Mesendoderm (in vitro differentiated cells): Measurements from ENCODE around the gene CORO2B.

Experiments
- DNase-seq: peaks from one replicate; pipeline ENCODE4 v3.0.0; 2013
- H2AK5ac ChIP-seq: 2 replicates; pipeline ENCODE4 v1.6.1; 2013; ENCODE audit warnings: low read length, inconsistent platforms
- H2BK120ac ChIP-seq: 2 replicates; pipeline ENCODE4 v1.6.1; 2013; ENCODE audit warnings: low read depth, mild to moderate bottlenecking, low read length, moderate library complexity, mixed read lengths
- H2BK15ac ChIP-seq: replicated peaks from 2 replicates; pipeline ENCODE4 v1.6.1; 2013; ENCODE audit warnings: low read depth, mild to moderate bottlenecking, moderate library complexity
- H2BK5ac ChIP-seq: 2 replicates; pipeline ENCODE4 v1.6.1; 2013; ENCODE audit warnings: low read length, inconsistent platforms
- H3K18ac ChIP-seq: 2 replicates; pipeline ENCODE4 v1.6.1; 2013; ENCODE audit warnings: mild to moderate bottlenecking, low read length, mixed read lengths
- H3K23ac ChIP-seq: one replicate; pipeline ENCODE4 v1.6.1; 2013; ENCODE audit warnings: low read length
- H3K27ac ChIP-seq: 2 replicates; pipeline ENCODE4 v1.5.1; 2013; ENCODE audit warnings: low read depth, mild to moderate bottlenecking, inconsistent platforms, low read length, moderate library complexity
- H3K27me3 ChIP-seq: 2 replicates; pipeline ENCODE4 v1.6.1; 2013; ENCODE audit warnings: low read length, control low read depth, mild to moderate bottlenecking, inconsistent platforms; ENCODE audit not compliant: insufficient read depth, poor library complexity
- H3K36me3 ChIP-seq: 2 replicates; pipeline ENCODE4 v1.6.1; 2013; ENCODE audit warnings: low read length, inconsistent platforms; ENCODE audit not compliant: control insufficient read depth, insufficient read depth
- H3K4ac ChIP-seq: one replicate; pipeline ENCODE4 v1.6.1; 2013; ENCODE audit warnings: low read depth, mild to moderate bottlenecking, low read length, moderate library complexity
- H3K4me1 ChIP-seq: 2 replicates; pipeline ENCODE4 v1.6.1; 2013; ENCODE audit warnings: low read depth, low read length, inconsistent platforms; ENCODE audit not compliant: control insufficient read depth
- H3K4me2 ChIP-seq: 2 replicates; pipeline ENCODE4 v1.6.1; 2013; ENCODE audit warnings: low read length
- H3K4me3 ChIP-seq: 2 replicates; pipeline ENCODE4 v1.5.1; 2013; ENCODE audit warnings: mild to moderate bottlenecking, low read length
- H3K56ac ChIP-seq: one replicate; pipeline ENCODE4 v1.6.1; 2013; ENCODE audit warnings: low read length
- H3K79me1 ChIP-seq: 2 replicates; pipeline ENCODE4 v1.6.1; 2013; ENCODE audit warnings: low read length, inconsistent platforms
- H3K79me2 ChIP-seq: 2 replicates; pipeline ENCODE4 v1.6.1; 2013; ENCODE audit warnings: mild to moderate bottlenecking, low read length; ENCODE audit not compliant: control insufficient read depth, insufficient read depth
- H3K9ac ChIP-seq: 2 replicates; pipeline ENCODE4 v1.6.1; 2013; ENCODE audit warnings: low read length, inconsistent platforms
- H4K5ac ChIP-seq: one replicate; pipeline ENCODE4 v1.6.1; 2013; ENCODE audit warnings: low read length
- H4K8ac ChIP-seq: one replicate; pipeline ENCODE4 v1.6.1; 2013; ENCODE audit warnings: low read depth, mild to moderate bottlenecking, control low read depth, low read length, moderate library complexity
- whole genome bisulfite sequencing: extraction: QIAGEN DNeasy Blood & Tissue Kit; methylation state at CpG from one replicate; pipeline ENCODE4 v1.1.7; 2013; ENCODE audit warnings: low lambda C conversion rate, missing lambda C conversion rate; ENCODE audit not compliant: insufficient coverage; ENCODE audit errors: extremely low coverage; 5-methylcytosine and 5-hydroxymethylcytosine counted together

Gene CORO2B

DNA sequence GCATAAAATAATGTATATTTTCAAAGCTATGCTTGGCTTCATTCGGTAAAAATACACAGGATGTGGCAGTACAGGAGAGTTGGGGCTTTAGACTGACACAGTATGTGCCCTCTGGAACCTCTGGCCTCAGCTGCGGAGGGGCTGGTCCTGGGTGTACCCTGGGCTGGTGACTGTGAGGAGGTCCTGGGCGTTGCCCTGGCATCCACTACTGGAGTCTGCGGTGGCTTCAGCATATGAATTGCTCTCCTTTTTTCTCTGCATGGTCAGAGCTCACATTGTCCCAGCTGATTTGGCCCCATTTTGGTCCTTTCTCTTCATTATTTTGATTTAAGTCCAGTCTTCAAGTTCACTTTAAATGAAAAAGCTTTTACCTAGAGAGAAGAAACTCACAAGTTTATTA lies 40.5 kb upstream of the CORO2B start:
- Histone ChIP-seq H3K18ac (no peak overlapping the region), H2BK15ac (no peak overlapping the region), H3K4ac (no peak overlapping the region), H3K36me3 (no peaks in the 10 kb centered on the region), H3K79me2 (no peaks in the 10 kb centered on the region), H3K9ac (no peak overlapping the region), H3K4me1 (peaks cover 2% of the 10 kb centered on the region), H3K56ac (no peak overlapping the region), H3K4me3 (no peak overlapping the region), H4K5ac (no peak overlapping the region), H2BK5ac (no peak overlapping the region), H3K23ac (no peak overlapping the region), H3K27ac (no peak overlapping the region), H4K8ac (no peak overlapping the region), H2AK5ac (no peak overlapping the region), H3K4me2 (no peak overlapping the region), H3K27me3 (no peaks in the 10 kb centered on the region), H3K79me1 (no peaks in the 10 kb centered on the region), H2BK120ac (no peak overlapping the region)
- DNase-seq, result no peak
- WGBS, result no CpG with 5 or more reads among the region's 4 CpGs

DNA sequence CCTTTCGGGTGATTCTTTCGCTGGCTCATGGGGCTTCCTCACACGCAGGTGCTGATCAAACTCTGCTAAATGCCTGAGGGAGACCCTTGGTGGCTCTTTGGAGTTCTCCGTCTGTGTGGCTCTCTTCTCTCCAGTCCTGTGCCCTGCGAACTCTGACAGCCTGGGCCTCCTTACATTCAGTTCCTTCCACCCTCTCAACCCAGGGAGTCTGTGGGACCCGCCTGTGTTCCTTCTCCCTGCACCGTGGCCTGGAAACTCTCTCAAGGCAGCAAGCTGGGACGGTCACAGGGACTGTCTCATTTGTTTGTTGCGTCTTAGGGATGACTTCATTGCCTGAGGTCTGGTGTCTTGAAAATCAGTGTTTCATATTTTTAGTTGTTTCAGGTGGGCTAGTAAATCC lies 37.0 kb upstream of the CORO2B start:
- no CpG with 5 or more reads among the region's 9 CpGs for WGBS
- no peaks in the 10 kb centered on the region for H3K36me3 ChIP-seq

DNA sequence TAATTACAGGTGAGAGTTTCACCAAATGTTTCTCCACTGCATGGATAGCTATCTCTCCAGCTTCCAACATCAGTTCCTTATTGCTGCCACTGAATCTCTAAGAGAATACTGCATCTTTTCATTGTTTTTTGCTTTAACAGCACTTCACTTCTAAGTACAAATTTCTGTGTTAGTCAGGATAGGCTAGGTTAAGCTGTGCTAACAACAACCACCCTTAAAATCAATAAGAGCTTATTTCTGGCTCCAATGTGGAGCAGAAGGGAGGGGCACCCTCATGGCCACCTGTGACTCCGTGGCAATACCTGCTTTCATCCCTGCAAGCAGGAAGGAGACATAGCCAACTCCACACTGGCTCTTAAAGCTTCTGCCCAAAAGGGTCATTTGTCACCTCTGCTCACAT lies 36.4 kb upstream of the CORO2B start:
- no peak overlapping the region for H2BK15ac ChIP-seq
- DNase-seq, result no peak
- H3K79me2 ChIP-seq, result no peaks in the 10 kb centered on the region
- no peaks in the 10 kb centered on the region for H3K27me3 ChIP-seq
- WGBS, result no CpG with 5 or more reads among the region's 1 CpG
- H3K4me2 ChIP-seq, result no peak overlapping the region
- H3K4me3 ChIP-seq, result no peak overlapping the region
- no peak overlapping the region for H2BK5ac ChIP-seq
- H2BK120ac ChIP-seq, result no peak overlapping the region
- H3K4ac ChIP-seq, result no peak overlapping the region
- no peak overlapping the region for H3K56ac ChIP-seq
- H3K27ac ChIP-seq, result no peak overlapping the region
- no peak overlapping the region for H2AK5ac ChIP-seq
- no peaks in the 10 kb centered on the region for H3K36me3 ChIP-seq
- no peak overlapping the region for H3K18ac ChIP-seq
- no peak overlapping the region for H3K9ac ChIP-seq
- no peaks in the 10 kb centered on the region for H3K79me1 ChIP-seq
- no peak overlapping the region for H4K8ac ChIP-seq
- H3K23ac ChIP-seq, result no peak overlapping the region
- H3K4me1 ChIP-seq, result peaks cover 7% of the 10 kb centered on the region
- no peak overlapping the region for H4K5ac ChIP-seq

More for the DNA sequence above, 37.0 kb upstream of the CORO2B start:
- H3K79me1 ChIP-seq, result no peaks in the 10 kb centered on the region
- H2BK120ac ChIP-seq, result no peak overlapping the region
- H3K4ac ChIP-seq, result no peak overlapping the region
- H3K27ac ChIP-seq, result no peak overlapping the region
- H3K4me1 ChIP-seq, result peaks cover 7% of the 10 kb centered on the region
- H3K27me3 ChIP-seq, result no peaks in the 10 kb centered on the region
- H3K79me2 ChIP-seq, result no peaks in the 10 kb centered on the region
- no peak overlapping the region for H3K9ac ChIP-seq
- H4K8ac ChIP-seq, result no peak overlapping the region
- H3K23ac ChIP-seq, result no peak overlapping the region
- no peak overlapping the region for H3K4me2 ChIP-seq
- no peak overlapping the region for H3K18ac ChIP-seq
- H4K5ac ChIP-seq, result no peak overlapping the region
- H2BK15ac ChIP-seq, result no peak overlapping the region
- no peak overlapping the region for H3K56ac ChIP-seq
- no peak overlapping the region for H3K4me3 ChIP-seq
- H2BK5ac ChIP-seq, result no peak overlapping the region
- no peak for DNase-seq
- H2AK5ac ChIP-seq, result no peak overlapping the region

DNA sequence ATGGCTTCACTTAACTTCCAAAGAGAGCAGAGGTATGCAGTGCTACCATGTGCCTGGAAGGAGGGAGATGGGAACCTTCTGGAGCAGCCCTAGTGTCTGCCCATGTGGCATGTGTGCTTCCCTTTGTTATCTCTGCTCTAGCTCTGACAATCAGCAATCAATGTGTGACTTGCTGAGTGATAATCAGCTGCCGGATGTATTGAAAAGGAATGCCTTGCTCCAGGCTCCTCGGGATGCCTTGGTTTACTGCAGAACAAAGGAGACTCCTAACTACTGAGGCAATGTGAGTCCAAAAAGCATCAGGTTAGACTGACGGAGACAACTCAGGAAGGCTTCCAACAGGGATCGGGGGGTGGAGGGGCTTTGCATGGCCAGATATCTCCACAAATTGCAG lies 36.0 kb upstream of the CORO2B start:
- Histone ChIP-seq H3K36me3 (no peaks in the 10 kb centered on the region), H3K23ac (no peak overlapping the region), H3K79me2 (no peaks in the 10 kb centered on the region), H3K27ac (peak overlapping the region; percentile 55), H2BK120ac (no peak overlapping the region), H3K4me3 (no peak overlapping the region), H3K79me1 (no peaks in the 10 kb centered on the region), H3K4me2 (no peak overlapping the region), H3K56ac (peak overlapping the region; percentile 62), H3K18ac (no peak overlapping the region), H3K4me1 (peaks cover 7% of the 10 kb centered on the region), H2BK5ac (peak overlapping the region; percentile 6), H3K9ac (no peak overlapping the region), H3K4ac (no peak overlapping the region), H3K27me3 (no peaks in the 10 kb centered on the region), H2BK15ac (no peak overlapping the region), H2AK5ac (no peak overlapping the region), H4K8ac (no peak overlapping the region), H4K5ac (no peak overlapping the region)
- no CpG with 5 or more reads among the region's 4 CpGs for WGBS
- peak; percentile 97 for DNase-seq

DNA sequence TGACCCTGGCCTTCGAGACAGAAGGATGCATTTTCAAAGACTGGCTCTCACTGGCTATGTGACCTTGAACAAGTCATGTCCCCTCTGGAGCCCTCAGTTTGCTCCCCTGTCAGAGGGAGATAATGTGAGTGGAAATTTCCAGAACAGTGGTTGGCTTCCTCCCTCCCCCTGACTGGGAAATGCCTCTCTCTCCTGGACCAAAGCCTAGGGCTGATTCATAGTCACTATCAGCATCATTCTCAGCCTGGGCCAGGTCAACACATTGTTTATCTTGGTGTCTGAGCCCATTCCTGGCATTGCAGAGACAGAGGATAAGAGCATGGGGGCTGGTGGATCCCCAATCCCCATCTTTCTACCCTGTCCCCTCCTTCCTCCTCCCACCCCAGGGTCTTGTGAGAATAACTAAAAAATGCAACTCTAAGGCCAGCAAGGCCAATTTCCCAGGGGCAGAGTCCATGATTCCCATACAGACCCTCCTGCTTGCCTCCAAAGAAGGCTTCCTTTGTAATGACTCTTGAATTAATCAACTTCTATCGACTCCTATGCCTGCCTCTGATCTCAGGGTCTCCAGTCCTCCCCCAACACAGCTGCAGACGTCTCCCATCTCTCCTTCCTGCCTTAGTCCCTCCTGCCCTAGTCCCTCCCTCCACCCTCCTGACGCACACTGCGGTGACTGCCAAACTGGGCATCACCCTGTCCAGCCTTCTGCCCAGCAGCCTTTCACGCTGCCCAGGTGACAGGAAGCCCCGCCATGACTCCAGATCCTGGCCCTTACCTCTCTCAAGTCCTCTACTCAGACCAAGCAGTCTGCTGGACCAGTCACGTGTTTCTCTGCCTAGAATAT lies 35.4 kb upstream of the CORO2B start:
- H3K27ac ChIP-seq, result peak overlapping the region; percentile 55

DNA sequence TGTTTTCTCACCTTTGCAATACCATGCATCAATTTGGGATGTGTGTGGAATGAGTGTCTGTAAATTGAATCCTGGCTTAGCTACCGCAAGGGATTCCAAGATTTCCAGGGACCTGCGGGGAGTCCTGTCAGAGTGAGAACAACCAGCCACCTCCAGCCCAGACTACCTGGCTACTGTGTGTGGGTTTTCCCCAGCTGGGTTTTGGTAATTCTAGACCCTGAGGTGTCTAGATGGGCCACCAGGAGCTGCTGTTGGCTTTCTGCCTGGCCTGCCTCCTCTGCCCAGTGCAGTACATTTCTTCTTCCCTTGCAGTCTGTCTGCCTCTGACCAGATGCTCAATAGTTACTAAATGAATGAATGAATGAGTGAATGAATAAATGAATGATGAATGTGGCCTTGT lies 32.5 kb upstream of the CORO2B start:
- Histone ChIP-seq H3K4me2 (no peak overlapping the region), H3K27ac (no peak overlapping the region), H3K9ac (no peak overlapping the region), H3K4me1 (peaks cover 7% of the 10 kb centered on the region), H4K8ac (no peak overlapping the region), H3K36me3 (no peaks in the 10 kb centered on the region), H2BK5ac (no peak overlapping the region), H3K27me3 (no peaks in the 10 kb centered on the region), H2BK120ac (no peak overlapping the region), H3K79me2 (no peaks in the 10 kb centered on the region), H3K79me1 (no peaks in the 10 kb centered on the region), H3K18ac (no peak overlapping the region), H3K4me3 (no peak overlapping the region), H3K56ac (no peak overlapping the region), H3K4ac (no peak overlapping the region), H3K23ac (no peak overlapping the region), H2BK15ac (no peak overlapping the region), H4K5ac (no peak overlapping the region), H2AK5ac (no peak overlapping the region)
- WGBS, result no CpG with 5 or more reads among the region's 2 CpGs
- no peak for DNase-seq

More for the DNA sequence above, 35.4 kb upstream of the CORO2B start:
- Histone ChIP-seq H3K79me2 (no peaks in the 10 kb centered on the region), H2AK5ac (peak overlapping the region; percentile 0), H3K27me3 (no peaks in the 10 kb centered on the region), H4K5ac (no peak overlapping the region), H3K56ac (peak overlapping the region; percentile 75), H2BK120ac (no peak overlapping the region), H4K8ac (no peak overlapping the region), H2BK5ac (peak overlapping the region; percentile 81), H3K79me1 (no peaks in the 10 kb centered on the region), H3K4me3 (no peak overlapping the region), H3K4ac (no peak overlapping the region), H3K18ac (peak overlapping the region; percentile 9), H2BK15ac (no peak overlapping the region), H3K9ac (no peak overlapping the region), H3K4me2 (no peak overlapping the region), H3K23ac (no peak overlapping the region), H3K36me3 (no peaks in the 10 kb centered on the region), H3K4me1 (peaks cover 7% of the 10 kb centered on the region)
- WGBS, result no CpG with 5 or more reads among the region's 8 CpGs
- DNase-seq, result peak; percentile 95
